ENCODE results near the gene SMIM30.
"Not testable (repeated sequence)": the region's sequence is repeated elsewhere in the genome, so short reads cannot be mapped to it uniquely, and the experiment has no call there.

SMIM30 gene
- total RNA-seq, result 14.6 to 25.2 reads per million in 2 experiments

- DNase-seq (ENCODE audit: low read depth), result peak; percentile 77
Observed at GRCh38 chr7:113118074-113118959, at the start of gene SMIM30. TSS of gene SMIM30 (minus strand) at chr7:113118554. CDS start at chr7:113117578, 976 bp downstream.

- not testable (repeated sequence) for DNase-seq (ENCODE audit: low read depth)
Observed at GRCh38 chr7:113166176-113166575, 47.8 kb upstream of the SMIM30 start.

GRCh38 chr7:113161050-113161449 lies 42.7 kb upstream of the SMIM30 start:
- DNase-seq (ENCODE audit: low read depth), result no peak

GRCh38 chr7:113159746-113160339 lies 41.5 kb upstream of the SMIM30 start:
- DNase-seq (ENCODE audit: low read depth), result no peak

- DNase-seq (ENCODE audit: low read depth), result no peak
Observed at GRCh38 chr7:113158756-113159155, 40.4 kb upstream of the SMIM30 start.

- no peak for DNase-seq (ENCODE audit: low read depth)
Observed at GRCh38 chr7:113154117-113154516, 35.8 kb upstream of the SMIM30 start.

- DNase-seq (ENCODE audit: low read depth), result no peak
Observed at GRCh38 chr7:113144817-113145216, 26.5 kb upstream of the SMIM30 start.

GRCh38 chr7:113143486-113144257 lies 25.3 kb upstream of the SMIM30 start:
- no peak for DNase-seq (ENCODE audit: low read depth)

GRCh38 chr7:113142385-113143119 lies 24.2 kb upstream of the SMIM30 start:
- DNase-seq (ENCODE audit: low read depth), result no peak

- DNase-seq (ENCODE audit: low read depth), result no peak
Observed at GRCh38 chr7:113141803-113142202, 23.4 kb upstream of the SMIM30 start.

- no peak for DNase-seq (ENCODE audit: low read depth)
Observed at GRCh38 chr7:113140956-113141355, 22.6 kb upstream of the SMIM30 start.

GRCh38 chr7:113137241-113137640 lies 18.9 kb upstream of the SMIM30 start:
- DNase-seq (ENCODE audit: low read depth), result no peak

GRCh38 chr7:113134025-113134424 lies 15.7 kb upstream of the SMIM30 start:
- no peak for DNase-seq (ENCODE audit: low read depth)

- DNase-seq (ENCODE audit: low read depth), result no peak
Observed at GRCh38 chr7:113131367-113131766, 13.0 kb upstream of the SMIM30 start.

GRCh38 chr7:113128031-113128430 lies 9.7 kb upstream of the SMIM30 start:
- DNase-seq (ENCODE audit: low read depth), result no peak

GRCh38 chr7:113125728-113126127 lies 7.4 kb upstream of the SMIM30 start:
- DNase-seq (ENCODE audit: low read depth), result no peak

- no peak for DNase-seq (ENCODE audit: low read depth)
Observed at GRCh38 chr7:113122744-113123143, 4.4 kb upstream of the SMIM30 start.

- DNase-seq (ENCODE audit: low read depth), result no peak
Observed at GRCh38 chr7:113120647-113121046, 2.3 kb upstream of the SMIM30 start.

GRCh38 chr7:113119429-113119828 lies 1.1 kb upstream of the SMIM30 start:
- DNase-seq (ENCODE audit: low read depth), result no peak

- DNase-seq (ENCODE audit: low read depth), result not testable (repeated sequence)
Observed at GRCh38 chr7:113117374-113117774, 980 bp downstream of the SMIM30 start.

GRCh38 chr7:113113912-113114311 lies 4.4 kb downstream of the SMIM30 start:
- no peak for DNase-seq (ENCODE audit: low read depth)

- DNase-seq (ENCODE audit: low read depth), result no peak
Observed at GRCh38 chr7:113109718-113110117, 8.6 kb downstream of the SMIM30 start.
